GM12873 (cell line): Measurements from ENCODE around the gene DPEP3.

ENCODE experiments used
- TF ChIP-seq, protein P1 (sequence below): IDR thresholded peaks from 2 replicates; pipeline ENCODE4 v1.5.1; 2012; ENCODE audit warnings: low read depth, mild to moderate bottlenecking, moderate library complexity, low read length, control low read depth; ENCODE audit not compliant: insufficient read depth; ENCODE audit errors: missing control alignments

DPEP3 gene

GRCh38 chr16:67950335-67950843 lies 29.9 kb downstream of the DPEP3 start:
- TF ChIP-seq, protein P1, sequence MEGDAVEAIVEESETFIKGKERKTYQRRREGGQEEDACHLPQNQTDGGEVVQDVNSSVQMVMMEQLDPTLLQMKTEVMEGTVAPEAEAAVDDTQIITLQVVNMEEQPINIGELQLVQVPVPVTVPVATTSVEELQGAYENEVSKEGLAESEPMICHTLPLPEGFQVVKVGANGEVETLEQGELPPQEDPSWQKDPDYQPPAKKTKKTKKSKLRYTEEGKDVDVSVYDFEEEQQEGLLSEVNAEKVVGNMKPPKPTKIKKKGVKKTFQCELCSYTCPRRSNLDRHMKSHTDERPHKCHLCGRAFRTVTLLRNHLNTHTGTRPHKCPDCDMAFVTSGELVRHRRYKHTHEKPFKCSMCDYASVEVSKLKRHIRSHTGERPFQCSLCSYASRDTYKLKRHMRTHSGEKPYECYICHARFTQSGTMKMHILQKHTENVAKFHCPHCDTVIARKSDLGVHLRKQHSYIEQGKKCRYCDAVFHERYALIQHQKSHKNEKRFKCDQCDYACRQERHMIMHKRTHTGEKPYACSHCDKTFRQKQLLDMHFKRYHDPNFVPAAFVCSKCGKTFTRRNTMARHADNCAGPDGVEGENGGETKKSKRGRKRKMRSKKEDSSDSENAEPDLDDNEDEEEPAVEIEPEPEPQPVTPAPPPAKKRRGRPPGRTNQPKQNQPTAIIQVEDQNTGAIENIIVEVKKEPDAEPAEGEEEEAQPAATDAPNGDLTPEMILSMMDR: no peak

DNA sequence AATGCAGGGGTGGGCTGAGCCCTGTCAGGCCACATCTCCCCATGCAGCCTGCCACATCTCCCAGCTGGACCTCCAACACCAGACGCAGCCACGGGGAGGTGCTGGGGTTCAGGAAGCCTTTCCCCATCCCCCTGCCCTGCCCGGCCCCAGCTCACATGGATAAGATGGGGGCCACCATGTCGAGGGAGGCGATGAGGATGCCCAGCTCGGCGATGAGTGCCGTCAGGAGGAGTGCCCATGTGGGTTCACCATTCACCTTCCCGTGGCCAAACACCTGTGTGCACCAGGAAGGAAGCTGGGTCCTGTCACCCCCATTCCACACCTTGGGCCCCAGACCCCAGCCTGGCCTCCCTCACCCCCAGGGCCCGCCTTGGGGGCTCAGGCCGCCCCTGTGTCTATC lies 30.7 kb downstream of the DPEP3 start:
- TF ChIP-seq, protein P1: no peak

GRCh38 chr16:67948015-67948414 lies 32.3 kb downstream of the DPEP3 start:
- TF ChIP-seq, protein P1: no peak

DNA sequence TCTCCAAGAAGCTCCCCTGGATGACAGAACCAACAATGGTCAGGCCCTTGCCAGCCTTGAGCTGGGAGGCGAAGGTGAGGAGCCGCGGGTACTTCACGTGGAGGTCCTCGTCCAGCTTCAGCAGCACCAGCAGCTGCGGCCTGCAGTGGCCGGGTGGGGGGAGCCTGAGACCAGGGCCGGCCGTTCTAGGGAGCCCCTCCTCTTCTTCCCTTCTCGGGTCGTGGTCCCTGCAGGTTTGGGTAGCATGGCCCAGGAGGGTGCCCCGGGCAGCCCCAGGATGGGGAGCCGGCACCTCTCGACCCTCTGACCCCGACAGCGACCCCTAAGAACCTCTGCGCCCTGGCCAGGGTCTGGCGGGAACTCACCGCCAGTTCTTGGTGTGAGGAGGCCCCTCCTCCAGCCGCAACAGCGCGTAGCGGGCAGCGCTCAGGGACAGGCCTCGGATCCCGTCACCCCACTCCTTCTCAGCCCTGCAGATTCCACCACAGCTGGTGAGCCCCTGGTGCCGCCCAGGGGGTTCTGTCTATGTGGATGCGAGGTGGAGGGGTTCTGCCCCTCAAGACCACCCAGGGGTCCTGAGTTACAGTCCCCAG lies 33.2 kb downstream of the DPEP3 start:
- TF ChIP-seq, protein P1: no peak

DNA sequence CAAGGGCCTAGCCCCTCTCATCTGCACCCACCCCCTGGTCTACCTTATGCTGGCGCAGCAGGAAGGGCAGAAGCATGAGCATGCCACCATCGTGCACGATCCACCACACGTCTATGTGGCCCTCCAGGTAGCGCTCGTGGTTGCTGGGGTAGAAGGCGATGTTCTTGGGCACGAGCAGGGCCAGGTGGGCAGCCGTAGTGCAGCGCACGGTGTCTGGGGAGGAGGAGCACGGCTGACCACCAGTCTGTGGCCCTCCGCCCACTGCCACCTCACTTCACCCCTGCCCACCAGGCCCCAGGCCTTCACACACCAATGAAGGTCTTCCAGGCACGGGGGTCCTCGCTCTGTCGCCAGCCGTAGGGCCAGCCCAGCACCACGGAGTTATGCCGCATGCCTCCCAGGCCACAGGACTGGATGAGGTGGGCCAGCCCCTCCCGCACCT lies 34.1 kb downstream of the DPEP3 start:
- TF ChIP-seq, protein P1: no peak

GRCh38 chr16:67945392-67945933 lies 34.8 kb downstream of the DPEP3 start:
- TF ChIP-seq, protein P1: no peak

GRCh38 chr16:67944690-67945391 lies 35.5 kb downstream of the DPEP3 start:
- TF ChIP-seq, protein P1: no peak
